OCI-LY1 (cell line): Measurements from ENCODE around the gene IER3IP1.

Source experiments
- H2AFZ ChIP-seq: fragments of 200-600 bp; sonication (generic), shearing (Covaris generic); 2 replicates; pipeline ENCODE4 v1.6.0; 2014; ENCODE audit warnings: antibody characterized with exemption, mild to moderate bottlenecking, low read length
- H3F3A ChIP-seq: fragments of 200-600 bp; sonication (generic), shearing (Covaris generic); 2 replicates; pipeline ENCODE4 v1.6.0; 2014; ENCODE audit warnings: mild to moderate bottlenecking, antibody characterized with exemption, low read length, moderate library complexity; ENCODE audit not compliant: insufficient read depth
- H3K27ac ChIP-seq: fragments of 200-600 bp; sonication (generic); 2 replicates; pipeline ENCODE4 v1.5.1; 2014; ENCODE audit warnings: low read length, mixed run types, mild to moderate bottlenecking, low read depth; ENCODE audit not compliant: poor library complexity, severe bottlenecking
- H3K27me3 ChIP-seq: fragments of 200-600 bp; sonication (generic); 2 replicates; pipeline ENCODE4 v1.6.0; 2014; ENCODE audit warnings: antibody characterized with exemption, mild to moderate bottlenecking, low read length, moderate library complexity; ENCODE audit not compliant: insufficient read depth
- H3K36me3 ChIP-seq: fragments of 200-600 bp; sonication (generic); 2 replicates; pipeline ENCODE4 v1.6.1; 2014; ENCODE audit warnings: mild to moderate bottlenecking, antibody characterized with exemption, low read length, moderate library complexity, mixed read lengths; ENCODE audit not compliant: insufficient read depth
- H3K4me1 ChIP-seq: fragments of 200-600 bp; sonication (generic); 2 replicates; pipeline ENCODE4 v1.5.1; 2014; ENCODE audit warnings: mild to moderate bottlenecking, low read length, moderate library complexity; ENCODE audit not compliant: insufficient read depth, severe bottlenecking
- H3K4me2 ChIP-seq: fragments of 200-600 bp; sonication (generic), shearing (Covaris generic); 2 replicates; pipeline ENCODE4 v1.6.1; 2014; ENCODE audit warnings: low read length
- H3K4me3 ChIP-seq: fragments of 200-600 bp; sonication (generic); 2 replicates; pipeline ENCODE4 v1.5.1; 2014; ENCODE audit warnings: low read length, low read depth, mild to moderate bottlenecking, mixed read lengths; ENCODE audit not compliant: poor library complexity, severe bottlenecking
- H3K79me2 ChIP-seq: fragments of 200-600 bp; shearing (Covaris generic); 2 replicates; pipeline ENCODE4 v1.6.1; 2016; ENCODE audit warnings: mixed run types, low read length, mixed read lengths; ENCODE audit not compliant: insufficient read depth
- H3K9ac ChIP-seq: fragments of 200-600 bp; sonication (generic), shearing (Covaris generic); 2 replicates; pipeline ENCODE4 v1.6.1; 2014; ENCODE audit warnings: mild to moderate bottlenecking, low read length, mixed read lengths
- H3K9me2 ChIP-seq: fragments of 200-600 bp; sonication (generic), shearing (Covaris generic); 2 replicates; pipeline ENCODE4 v1.6.1; 2014; ENCODE audit warnings: low read depth, mild to moderate bottlenecking, low read length, mixed read lengths
- H3K9me3 ChIP-seq: fragments of 200-600 bp; shearing (Covaris generic); 2 replicates; pipeline ENCODE4 v1.6.1; 2014; ENCODE audit warnings: low read length, mixed read lengths
- H4K20me1 ChIP-seq: fragments of 200-600 bp; sonication (generic), shearing (Covaris generic); 2 replicates; pipeline ENCODE4 v1.6.0; 2016; ENCODE audit warnings: mild to moderate bottlenecking, low read length; ENCODE audit not compliant: insufficient read depth
- CTCF ChIP-seq: fragments of 200-600 bp; sonication (generic), shearing (Covaris generic); IDR thresholded peaks from 2 replicates; pipeline ENCODE4 v1.5.1; 2017; ENCODE audit warnings: mild to moderate bottlenecking, antibody characterized with exemption, low read length, moderate library complexity, mixed read lengths
- EZH2 ChIP-seq: fragments of 200-600 bp; sonication (generic), shearing (Covaris generic); IDR thresholded peaks from 2 replicates; pipeline ENCODE4 v1.8.0; 2017; ENCODE audit warnings: borderline replicate concordance, mixed run types, mild to moderate bottlenecking, antibody characterized with exemption, low read length, moderate library complexity, mixed read lengths

Gene IER3IP1

DNA sequence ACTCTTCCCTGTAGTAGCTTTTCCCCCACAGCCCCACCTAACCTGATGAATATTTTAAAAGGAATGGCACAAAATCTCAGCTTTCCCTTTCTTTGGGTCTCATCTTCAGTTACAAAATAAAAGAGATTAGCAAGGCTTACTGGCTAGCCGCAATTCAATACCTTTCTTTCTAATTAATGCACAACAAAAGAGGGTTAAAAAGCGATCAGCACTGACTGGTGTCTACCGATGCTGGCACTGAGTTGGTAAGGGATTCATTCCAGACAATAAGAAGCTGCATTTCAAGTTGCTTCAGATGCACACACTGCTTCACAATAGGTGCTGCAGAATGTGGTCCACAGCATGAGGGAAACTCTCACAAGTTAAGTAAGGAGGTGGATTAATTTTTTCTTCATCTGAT lies 67.8 kb downstream of the IER3IP1 start:
- H3K4me3 ChIP-seq: no peak overlapping the region
- TF ChIP-seq CTCF (no peak), EZH2 (no peak)
- no peak overlapping the region for H3K27ac ChIP-seq
- H3K9ac ChIP-seq: no peak overlapping the region
- H4K20me1 ChIP-seq: no peaks in the 10 kb centered on the region
- no peaks in the 10 kb centered on the region for H3K4me1 ChIP-seq
- no peaks in the 10 kb centered on the region for H3F3A ChIP-seq
- H3K9me2 ChIP-seq: no peaks in the 10 kb centered on the region
- no peaks in the 10 kb centered on the region for H3K27me3 ChIP-seq
- H3K4me2 ChIP-seq: no peak overlapping the region
- H2AFZ ChIP-seq: no peak overlapping the region
- no peaks in the 10 kb centered on the region for H3K9me3 ChIP-seq
- H3K79me2 ChIP-seq: no peaks in the 10 kb centered on the region
- H3K36me3 ChIP-seq: peaks cover 45% of the 10 kb centered on the region
